ENCODE results near the gene TXNIP.
A peak's percentile ranks its signal among the peaks of the same experiment; 100 is the strongest.

The TXNIP gene

GRCh38 chr1:145963265-145964019 is 32.9 kb downstream of the TXNIP start:
- no peak for DNase-seq (ENCODE audit: low read depth in 2 of 2)

DNA sequence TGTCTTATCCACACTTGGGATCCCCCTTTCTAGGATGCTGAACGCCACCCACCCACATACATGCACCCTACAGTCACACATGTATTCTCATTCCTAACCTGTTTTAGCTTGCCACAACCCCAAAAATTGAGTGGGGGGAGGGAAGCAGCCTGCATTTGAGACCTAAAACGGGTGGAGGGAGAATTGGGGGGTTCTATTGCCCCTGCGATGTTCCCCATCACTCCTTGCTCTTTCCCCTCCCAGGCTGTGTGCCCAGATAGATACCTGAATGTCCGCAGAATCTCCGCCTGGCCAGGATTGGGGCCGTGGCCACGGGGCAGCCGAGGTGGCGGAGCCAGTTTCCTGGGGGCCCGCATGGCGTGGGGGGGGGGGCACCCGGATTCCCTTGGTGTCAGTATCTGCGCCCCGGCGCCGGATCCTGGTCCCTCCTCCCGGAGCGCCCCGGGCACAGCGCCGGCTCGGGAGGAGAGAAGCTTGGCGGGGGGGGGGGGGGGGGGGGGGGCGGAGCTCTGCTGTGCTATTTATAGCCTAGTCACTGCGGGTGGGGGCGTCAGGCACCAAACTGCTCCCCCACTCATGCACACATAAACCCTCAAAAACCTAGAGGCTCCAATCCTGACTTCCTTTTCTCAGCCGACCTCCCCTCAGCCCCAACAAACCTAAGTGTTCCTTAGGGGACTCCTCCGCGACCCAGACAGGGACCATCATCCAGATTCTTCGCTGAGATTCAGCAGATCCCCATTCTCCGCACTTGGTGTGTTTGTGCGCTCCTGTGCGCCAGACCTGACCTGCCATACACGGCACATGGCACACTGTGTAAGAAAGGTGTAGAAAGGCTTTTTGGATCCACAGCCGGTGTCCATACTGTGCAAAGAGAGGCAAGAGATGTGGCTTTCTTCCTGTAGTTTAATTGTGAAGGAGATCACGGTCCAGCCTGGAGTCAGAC is 33.9 kb downstream of the TXNIP start:
- DNase-seq (ENCODE audit: low read depth in 2 of 2): no peak

DNA sequence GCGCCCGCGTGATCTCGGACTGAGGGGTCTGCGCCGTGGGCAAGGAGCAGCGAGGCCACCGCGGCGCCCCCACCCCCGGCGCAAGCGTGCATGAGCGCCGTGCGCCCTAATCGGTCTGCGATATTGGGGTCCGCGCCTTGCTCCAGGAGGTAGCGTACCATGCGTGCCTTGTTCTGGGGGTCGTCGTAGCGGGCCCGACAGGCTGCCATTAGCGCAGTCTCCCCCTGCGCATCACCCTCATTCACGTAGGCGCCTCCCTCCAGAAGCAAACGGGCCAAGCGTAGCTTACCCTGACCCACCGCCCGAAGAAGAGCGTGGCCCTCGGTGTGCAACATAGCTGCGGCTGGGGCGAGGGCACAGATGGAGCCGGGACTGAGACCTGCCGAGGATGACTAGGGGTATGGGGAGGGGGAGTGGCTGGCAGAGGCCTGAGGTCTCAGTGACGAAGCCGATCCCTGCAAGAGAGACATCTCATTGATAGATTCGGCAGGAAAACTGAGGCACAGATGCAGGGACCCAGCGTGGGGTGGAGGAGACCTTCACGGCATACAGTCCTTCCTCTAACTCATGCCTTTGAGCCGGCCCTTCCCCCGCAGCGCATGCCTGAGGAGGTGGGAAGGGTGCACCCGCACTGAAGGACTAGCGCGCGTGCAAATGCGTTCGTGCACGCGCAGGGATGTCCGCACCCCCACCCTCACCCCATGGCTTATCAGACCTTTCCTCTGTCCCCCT is 34.8 kb downstream of the TXNIP start:
- peak in 1 of 2 donors; percentile 30 for DNase-seq (ENCODE audit: low read depth in 2 of 2)

DNA sequence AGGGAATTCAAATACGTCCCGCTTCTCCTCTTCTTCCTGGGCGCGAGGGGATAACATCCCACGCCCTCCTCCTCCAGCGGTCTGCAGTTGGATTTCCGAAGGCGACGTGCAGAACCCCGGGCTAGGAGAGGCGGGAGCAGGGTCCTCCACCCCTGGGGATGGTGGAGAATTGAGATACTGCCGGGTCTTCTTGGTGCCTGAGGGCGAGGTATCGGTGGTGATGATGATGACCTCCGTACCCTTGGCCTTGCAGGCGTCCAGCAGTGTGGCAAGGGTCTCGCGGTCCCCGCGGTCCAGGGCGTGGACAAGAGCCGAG is 35.3 kb downstream of the TXNIP start:
- no peak for DNase-seq (ENCODE audit: low read depth in 2 of 2)

DNA sequence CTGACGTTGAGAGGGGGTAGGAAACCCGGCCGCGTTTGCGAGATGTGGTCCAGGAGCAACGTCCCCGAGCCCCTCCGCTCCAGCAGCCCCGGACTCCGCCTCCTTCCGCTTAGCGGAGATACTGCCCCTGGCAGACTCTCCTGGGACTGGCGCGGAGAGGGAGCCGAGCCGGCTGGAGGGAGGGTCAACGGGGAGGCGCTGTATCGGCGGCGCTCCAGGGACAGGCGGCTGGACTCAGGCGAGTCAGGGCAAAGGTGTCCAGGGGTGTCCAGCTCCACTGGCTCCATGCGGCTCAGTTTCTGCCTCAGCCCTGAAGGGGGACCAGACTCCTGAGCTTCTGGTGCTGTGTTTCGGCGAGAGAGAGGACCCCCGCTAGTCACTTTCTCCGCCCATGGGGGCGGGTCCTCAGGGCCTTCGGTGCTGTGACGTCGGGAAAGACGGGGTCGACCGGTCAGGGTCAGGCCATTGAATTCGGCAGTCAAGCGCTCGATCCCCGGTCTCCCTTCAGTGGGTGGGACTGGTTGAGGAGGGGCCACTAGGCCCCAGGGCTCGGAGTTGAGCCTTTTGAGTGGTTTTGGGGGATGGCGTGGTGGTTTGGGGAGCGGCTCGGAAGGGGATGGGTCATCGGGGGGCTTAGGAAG is 35.8 kb downstream of the TXNIP start:
- DNase-seq (ENCODE audit: low read depth in 2 of 2): no peak

GRCh38 chr1:145959957-145960467 is 36.4 kb downstream of the TXNIP start:
- DNase-seq (ENCODE audit: low read depth in 2 of 2): no peak

DNA sequence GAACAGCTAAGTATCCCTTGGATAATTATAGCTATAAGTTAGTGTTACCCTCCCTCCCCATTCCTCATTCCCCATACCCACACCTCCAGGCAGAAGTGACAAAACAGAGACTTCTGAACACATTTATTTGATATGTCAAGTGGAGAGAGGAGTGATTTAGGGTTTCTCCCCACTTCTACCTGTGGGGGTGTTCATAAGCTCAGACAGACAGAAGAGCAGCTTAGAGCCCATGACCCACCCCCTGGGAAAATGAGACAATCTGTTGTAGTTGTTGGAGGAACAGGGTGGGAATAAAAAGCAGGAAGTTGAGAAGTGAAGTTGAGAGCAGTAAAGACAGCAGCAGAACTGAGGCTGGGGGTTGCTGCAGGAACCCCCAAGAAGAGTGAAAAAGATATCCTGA is 37.0 kb downstream of the TXNIP start:
- no peak for DNase-seq (ENCODE audit: low read depth in 2 of 2)

DNA sequence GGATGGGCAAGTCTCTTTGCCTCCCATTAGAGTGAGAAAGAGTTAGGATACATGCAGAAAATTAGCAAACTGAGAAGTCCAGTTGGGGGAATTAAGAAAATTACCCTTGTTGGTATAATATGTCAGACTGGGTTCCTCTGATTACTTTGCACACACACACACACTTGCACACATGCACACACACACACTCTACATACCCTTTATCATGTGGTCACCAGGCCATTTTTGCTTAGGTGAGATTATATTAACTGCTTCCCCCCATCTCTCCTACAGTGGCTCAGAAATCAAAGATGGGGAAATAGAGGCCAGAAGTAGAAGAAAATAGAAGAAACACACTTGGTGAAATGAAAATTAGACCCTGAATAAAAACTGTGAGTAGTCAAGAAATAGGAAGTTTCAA is 37.6 kb downstream of the TXNIP start:
- no peak for DNase-seq (ENCODE audit: low read depth in 2 of 2)

GRCh38 chr1:145957443-145958319 is 38.7 kb downstream of the TXNIP start, which contains the start of gene LIX1L:
Gene LIX1L, minus strand, starts transcription at chr1:145958017. Its CDS starts 90 bp downstream, at chr1:145957927.
- DNase-seq (ENCODE audit: low read depth in 2 of 2): peak; percentile 83 to 85

GRCh38 chr1:145956781-145957442 is 39.5 kb downstream of the TXNIP start:
- no peak for DNase-seq (ENCODE audit: low read depth in 2 of 2)

- DNase-seq (ENCODE audit: low read depth in 2 of 2): no peak
These were observed 40.0 kb downstream of the TXNIP start for GRCh38 chr1:145956361-145956760.

DNA sequence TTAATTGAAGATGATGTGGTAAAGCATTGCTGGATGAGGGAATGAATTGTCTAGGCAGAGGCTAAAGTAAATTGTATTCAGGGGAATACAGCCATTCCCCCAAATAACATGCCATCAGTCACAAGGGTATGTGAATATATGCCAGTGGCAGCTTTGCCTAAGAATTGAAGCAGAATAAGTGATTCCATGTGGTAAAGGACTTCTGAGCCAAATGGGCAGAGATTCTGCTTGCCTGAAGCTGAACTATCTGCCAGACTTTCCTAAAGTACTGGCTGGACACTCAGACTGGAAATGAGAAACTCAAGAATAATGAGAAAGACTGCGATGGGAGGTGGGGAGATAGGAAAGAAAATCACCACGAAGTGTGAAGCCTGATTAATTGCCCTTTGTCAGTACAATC is 40.9 kb downstream of the TXNIP start:
- DNase-seq (ENCODE audit: low read depth in 2 of 2): no peak

- DNase-seq (ENCODE audit: low read depth in 2 of 2): no peak
These were observed 42.5 kb downstream of the TXNIP start for GRCh38 chr1:145953861-145954260.

DNA sequence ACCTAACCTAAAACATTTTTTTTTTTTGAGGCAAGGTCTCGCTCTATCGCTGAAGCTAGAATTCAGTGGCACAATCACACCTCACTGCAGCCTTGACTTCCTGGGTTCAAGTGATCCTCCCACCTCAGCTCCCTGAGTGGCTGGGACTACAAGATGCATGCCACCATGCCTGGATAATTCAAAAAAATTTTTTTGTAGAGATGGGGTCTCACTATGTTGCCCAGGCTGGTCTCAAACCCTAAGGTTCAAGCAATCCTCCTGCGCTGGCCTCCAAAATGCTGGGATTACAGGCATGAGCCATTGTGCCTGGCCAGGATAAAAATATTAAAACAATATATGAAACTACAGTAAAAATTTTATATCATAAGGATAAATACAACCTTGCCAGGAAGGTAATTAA is 43.5 kb downstream of the TXNIP start:
- no peak for DNase-seq (ENCODE audit: low read depth in 2 of 2)

- DNase-seq (ENCODE audit: low read depth in 2 of 2): no peak
These were observed 44.9 kb downstream of the TXNIP start for GRCh38 chr1:145951526-145951925.

- no peak for DNase-seq (ENCODE audit: low read depth in 2 of 2)
These were observed 47.2 kb downstream of the TXNIP start for GRCh38 chr1:145949219-145949618.

- DNase-seq (ENCODE audit: low read depth in 2 of 2): no peak
These were observed 48.8 kb downstream of the TXNIP start for GRCh38 chr1:145947551-145947950.

- DNase-seq (ENCODE audit: low read depth in 2 of 2): no peak
These were observed 49.8 kb downstream of the TXNIP start for GRCh38 chr1:145946477-145946986.

GRCh38 chr1:145944532-145944931 is 51.8 kb downstream of the TXNIP start:
- no peak for DNase-seq (ENCODE audit: low read depth in 2 of 2)

DNA sequence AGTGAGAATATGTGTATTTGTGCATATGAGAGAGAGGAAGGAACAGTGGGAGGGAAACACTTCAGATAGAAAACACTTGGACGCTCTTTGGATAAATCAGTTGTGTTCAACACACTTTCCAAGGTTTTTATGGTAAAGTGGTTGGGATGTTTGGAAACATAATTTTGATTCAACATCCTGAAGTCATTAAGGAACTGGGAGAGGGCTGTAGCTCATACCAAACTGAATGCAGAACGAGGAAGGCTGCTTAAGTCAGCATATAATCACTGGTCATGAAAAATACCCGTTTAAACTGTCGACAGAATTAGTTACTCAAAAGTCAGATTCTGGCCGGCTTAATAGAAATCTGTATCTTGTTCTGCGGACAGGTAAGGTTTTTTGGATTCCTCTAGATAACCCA is 53.5 kb downstream of the TXNIP start:
- no peak for DNase-seq (ENCODE audit: low read depth in 2 of 2)

Data from stimulated activated CD4-positive, alpha-beta T cell treated with anti-CD3 and anti-CD28 coated beads, Interleukin-1b, Interleukin-23, amount 100 ng/mL, for 1 hour (primary cell).